GM18498 (cell line): ENCODE results near the gene SUN1.
A peak's percentile ranks its signal among the peaks of the same experiment; 100 is the strongest.
"Not testable (repeated sequence)": the region's sequence is repeated elsewhere in the genome, so short reads cannot be mapped to it uniquely, and the experiment has no call there.

Source experiments
- ATAC-seq: cut with Tn5 transposase; IDR thresholded peaks from one replicate; pipeline ENCODE4 v1.9.1; 2021; ENCODE audit warnings: mild to moderate bottlenecking, moderate library complexity; ENCODE audit not compliant: unreplicated experiment

The SUN1 gene

DNA sequence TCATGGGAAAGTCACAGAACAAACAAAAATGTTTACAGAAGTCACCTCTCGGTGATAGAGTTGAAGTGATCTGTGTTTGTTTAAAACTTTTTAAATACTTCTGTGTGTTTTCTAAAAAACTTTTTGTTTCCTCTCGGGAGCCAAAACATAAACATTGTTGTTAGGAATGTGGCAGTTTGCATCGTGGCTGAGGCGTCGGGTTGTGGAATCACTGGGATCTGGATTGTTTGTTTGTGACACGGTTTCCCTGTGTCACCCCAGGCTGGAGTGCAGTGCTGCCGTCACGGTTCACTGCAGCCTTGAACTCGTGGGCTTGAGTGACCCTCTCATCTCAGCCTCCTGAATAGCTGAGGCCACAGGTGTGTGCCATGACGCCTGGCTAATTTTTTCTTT lies 29.0 kb upstream of the SUN1 start:
- ATAC-seq, result no peak

DNA sequence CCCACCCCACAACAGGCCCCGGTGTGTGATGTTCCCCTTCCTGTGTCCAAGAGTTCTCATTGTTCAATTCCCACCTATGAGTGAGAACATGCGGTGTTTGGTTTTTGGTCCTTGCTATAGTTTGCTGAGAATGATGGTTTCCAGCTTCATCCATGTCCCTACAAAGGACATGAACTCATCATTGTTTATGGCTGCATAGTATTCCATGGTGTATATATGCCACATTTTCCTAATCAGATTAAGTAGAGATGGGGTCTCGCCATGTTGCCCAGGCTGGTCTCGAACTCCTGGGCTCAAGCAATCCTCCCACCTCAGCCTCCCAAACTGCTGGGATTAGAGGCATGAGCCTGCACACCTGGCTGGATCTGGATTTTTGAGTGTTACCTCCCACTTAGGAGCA lies 28.5 kb upstream of the SUN1 start:
- not testable (repeated sequence) for ATAC-seq

DNA sequence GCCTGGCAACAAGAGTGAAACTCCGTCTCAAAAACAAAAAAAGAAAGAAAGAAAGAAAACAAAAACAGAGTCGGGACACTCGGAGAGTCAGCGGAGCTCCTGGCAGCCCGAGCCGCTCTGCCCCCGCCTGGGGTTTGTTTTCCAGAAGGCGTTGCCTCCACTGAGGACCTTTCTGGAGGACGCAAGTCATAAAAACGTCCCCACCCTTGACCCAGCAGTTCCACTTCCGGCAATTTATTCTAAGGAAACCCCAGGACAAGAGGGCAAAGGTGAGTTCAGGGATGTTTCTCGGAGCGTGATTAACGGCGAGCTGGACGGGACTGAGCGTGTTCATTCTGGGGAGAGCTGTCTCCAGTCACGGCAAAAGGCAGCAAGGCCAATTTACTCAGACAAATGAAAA lies 27.0 kb upstream of the SUN1 start:
- no peak for ATAC-seq

DNA sequence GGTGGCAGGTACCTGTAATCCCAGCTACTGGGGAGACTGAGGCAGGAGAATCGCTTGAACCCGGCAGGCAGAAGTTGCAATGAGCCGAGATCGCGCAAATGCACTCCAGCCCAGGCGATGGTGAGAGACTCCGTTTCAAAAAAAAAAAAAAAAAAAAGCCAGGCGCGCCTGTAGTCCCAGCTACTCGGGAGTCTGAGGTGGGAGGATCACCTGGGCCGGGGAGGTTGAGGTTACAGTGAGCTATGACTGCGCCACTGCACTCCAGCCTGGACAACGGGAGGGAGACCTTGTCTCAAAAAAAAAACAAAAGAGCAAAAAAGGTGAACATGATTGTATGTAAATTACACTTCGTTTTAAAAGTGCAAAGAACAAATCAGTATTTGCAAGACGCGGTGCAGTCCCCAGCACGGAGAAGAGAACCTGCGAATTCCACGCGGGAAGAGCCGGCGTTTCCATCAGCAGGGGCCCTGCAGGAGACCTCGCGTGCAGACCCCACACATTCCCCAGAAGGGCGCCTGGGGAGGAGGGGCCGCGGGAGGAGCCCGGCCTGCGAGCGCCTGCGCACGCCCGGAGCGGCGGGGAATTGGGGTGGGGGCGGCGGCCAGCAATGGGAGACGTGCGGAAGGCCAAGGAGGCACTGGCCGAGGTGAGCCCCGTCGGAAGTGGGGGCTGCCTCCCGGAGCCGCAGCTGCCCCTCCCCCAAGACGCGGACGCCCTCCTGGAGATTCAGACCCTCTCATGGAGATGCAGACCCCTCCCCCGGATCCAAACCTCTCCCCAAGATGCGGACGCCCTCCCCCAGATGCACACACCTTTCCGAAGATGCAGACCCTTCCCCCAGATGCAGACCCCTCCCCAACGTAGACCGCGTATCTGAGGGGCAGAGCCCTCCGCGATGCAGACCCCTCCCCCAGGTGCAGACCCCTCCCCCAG lies 16.7 kb upstream of the SUN1 start:
- ATAC-seq, result no peak

DNA sequence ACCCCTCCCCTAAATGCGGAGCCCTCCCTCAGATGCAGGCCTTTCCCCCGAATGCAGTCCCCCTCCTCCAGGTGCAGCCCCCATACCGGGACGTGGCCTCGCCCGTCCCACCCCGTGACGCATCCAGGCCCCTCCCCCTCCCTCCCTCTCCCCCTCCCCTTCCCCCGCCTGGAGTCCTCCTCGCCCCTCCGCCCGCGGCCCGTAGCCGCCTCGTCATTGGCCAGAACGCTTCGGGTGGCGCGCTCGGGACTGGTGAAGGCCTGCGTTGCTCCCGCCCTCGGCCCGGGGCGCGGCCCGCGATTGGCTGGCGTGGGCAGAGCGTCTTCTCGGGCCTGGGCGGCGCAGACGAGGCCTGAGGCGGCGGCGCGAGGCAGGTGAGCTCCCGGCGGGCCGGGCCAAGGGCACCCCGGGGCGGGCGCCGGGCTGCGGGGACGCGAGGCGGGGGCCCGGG lies 16.0 kb upstream of the SUN1 start:
- ATAC-seq, result peak; percentile 93

DNA sequence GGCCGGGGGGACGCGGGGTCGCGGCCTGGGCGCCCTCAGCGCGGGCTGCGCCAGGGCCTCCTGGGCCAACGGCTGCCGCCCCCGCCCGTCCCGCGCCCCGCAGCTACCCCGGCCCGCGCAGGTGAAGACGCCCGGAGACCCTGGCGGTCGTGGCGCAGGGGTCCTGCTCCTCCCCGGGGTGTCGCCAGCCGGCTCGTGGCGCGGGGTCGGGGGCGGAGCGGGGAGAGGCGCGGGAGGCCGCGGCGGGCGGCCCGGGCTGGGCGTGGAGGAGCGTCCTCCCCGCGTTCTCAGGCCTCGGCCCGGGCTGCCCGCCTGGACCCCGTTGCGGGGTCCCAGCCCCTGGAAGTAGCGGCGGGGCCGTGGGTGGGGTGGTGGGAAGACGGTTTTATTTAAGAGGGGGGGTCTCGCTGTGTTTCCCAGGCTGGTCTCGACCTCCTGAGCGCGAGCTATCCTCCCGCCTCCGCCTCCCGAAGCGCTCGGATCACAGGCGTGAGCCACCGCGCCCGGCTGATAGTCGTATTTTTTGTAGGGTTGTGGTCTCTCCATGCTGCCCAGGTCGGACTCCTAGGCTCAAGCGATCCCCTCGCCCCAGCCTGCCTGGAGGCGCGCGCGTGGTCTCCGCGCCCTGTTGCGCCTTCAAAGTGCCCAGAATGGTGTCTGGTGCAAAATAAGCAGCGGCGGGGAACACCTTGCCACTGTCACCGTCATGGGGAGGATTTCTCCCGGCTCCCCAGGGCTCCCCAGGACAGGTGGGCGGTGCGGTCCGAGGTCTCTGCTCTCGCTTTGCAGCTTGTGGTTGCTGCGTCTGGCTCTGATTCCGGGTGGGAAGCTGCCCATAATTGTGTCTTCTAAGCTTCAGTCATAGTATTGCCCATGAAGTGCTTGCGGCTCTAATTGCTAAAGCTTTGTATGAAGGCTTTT lies 15.3 kb upstream of the SUN1 start:
- ATAC-seq, result peak; percentile 26

DNA sequence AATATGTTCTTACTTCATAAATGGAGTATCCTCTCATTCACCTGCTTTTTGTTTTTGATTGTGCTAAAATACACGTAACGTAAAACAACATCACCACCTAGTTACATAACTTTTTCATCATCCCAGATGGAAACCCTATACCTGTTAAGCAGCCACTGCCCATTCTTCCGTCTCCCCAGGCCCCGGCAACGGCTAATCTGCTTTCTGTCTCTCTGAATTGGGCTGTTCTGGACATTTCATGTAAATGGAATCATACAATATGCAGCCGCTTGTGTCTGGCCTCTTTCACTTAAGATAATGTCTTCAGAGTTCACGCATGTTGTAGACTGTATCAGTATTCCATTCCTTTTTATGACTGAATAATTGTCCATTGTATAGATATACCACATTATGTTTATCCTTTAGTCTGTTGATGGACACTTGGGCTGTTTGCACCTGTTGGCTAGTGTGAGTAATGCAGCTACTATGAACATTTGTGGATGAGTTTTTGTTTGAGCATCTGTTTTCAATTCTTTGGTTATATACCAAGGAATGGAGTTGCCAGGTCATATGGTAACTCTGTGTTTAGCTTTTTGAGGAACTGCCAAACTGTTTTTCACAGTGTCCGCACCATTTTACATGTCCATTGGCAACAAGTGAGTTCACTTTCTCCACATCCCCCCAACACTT lies 14.1 kb upstream of the SUN1 start:
- no peak for ATAC-seq

DNA sequence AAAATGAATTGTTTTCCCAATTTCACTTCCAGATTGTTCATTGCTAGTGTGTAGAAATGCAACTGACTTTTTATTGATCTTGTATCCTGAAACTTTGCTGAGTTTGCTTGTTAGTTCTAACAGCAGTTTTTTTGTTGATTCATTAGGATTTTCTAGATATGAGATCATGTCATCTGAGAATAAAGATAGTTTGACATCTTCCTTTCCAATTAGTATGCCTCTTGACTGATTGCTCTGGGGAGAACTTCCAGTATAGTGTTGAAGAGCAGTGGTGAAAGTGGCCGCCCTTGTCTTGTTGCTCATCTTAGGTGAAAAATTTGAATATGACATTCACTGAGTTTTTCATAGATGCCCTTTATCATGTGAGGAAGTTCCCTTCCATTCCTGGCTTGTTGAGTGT lies 11.9 kb upstream of the SUN1 start:
- ATAC-seq, result no peak

DNA sequence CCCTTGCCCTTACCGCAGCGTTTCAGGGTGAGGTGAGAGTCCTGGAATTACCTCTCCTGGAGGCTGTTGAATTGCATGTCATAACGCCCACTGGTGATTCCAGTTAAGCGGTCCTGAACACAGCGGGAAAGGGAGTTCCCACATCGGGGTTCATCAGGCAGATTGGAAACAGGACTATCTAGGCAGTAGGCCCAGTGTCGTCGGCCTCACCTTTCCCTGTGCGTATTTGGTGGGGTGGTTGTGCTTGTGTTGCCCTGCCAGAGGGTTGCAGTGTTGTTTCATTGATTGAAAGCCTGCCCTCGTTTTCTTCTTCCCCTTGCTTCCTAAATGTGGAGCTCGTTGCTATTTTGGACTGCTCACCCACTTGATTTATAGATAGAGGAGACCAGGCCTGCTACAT lies 10.6 kb upstream of the SUN1 start:
- ATAC-seq, result no peak

DNA sequence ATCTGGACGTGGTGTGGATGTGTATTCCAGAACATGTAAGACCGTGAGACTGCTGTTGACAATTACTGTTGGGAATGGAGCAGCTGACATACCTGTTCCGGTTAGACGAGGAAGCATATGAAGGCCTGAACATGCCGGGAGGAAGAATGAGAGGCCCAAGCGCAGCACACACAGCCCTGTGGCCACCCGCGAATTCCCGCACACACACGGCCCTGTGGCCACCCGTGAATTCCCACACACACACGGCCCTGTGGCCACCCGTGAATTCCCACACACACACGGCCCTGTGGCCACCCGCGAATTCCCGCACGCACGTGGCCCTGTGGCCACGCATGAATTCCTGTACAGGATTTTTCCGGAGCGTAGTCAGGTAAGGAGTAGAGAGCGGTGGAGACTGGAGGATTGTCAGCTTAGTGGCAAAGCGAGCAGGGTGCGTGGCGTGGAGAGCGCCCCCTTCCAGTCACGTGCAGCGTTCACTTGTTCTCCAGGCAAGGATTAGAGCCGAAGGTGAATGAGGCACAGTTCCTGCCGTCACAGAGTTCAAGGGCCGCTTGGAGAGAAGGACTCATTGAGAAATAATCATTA lies 9.5 kb upstream of the SUN1 start:
- ATAC-seq, result no peak

DNA sequence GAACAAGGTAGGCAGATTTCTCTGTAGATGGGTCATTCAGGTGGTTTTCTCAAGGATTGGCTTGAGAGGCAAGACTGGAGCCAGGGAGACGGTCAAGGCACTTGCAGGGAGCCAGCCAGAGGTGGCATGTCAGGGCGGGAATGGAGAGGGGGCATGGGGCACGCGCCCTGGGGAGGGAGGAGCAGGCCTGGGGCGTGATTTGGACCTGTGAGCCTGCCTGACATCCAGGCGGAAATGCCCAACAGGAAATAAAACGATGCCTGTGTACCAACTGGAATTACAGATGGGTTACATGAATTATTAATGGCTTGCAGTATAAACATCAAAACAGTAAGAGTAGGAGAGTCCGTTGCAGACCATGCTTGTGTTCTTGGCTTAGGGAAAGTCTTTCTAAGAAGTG lies 8.6 kb upstream of the SUN1 start:
- ATAC-seq, result no peak

DNA sequence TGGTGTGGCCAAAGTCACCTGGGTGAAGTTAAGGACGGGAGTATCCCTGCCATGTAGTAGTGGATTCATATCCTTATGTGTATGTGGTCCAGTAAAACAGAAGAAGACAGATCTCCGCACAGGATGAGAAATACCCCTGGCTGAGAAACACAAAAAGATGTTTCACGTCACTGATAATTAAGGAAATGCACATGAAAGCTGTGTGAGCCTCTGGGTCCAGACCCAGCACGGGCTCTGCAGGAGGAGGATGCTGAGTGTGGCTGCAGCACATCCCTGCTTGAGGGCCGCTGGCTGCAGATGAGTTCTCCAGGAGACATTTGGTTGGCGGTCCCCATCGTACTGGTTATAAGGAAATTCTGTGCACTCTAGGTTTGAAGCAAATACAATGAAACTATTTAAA lies 8.2 kb upstream of the SUN1 start:
- no peak for ATAC-seq

DNA sequence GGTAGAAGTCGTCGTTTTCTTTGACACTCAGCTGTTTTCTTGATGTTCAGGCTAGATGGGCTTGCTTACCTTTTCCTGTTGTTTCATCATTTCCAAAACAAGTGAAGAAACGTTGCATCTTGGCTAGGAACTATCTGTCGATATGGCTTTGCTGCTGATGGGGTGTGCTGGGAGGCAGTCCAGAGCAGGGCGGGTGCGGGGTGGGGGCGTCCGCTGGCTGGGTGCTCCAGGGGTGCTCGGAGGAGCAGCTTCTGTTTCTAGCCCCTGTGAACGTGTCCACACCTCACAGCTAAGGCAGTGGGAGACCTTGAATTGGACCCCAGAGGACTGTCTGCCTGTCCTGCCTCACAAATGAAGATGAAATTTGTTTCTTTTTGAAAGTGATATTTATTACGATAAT lies 7.6 kb upstream of the SUN1 start:
- no peak for ATAC-seq

DNA sequence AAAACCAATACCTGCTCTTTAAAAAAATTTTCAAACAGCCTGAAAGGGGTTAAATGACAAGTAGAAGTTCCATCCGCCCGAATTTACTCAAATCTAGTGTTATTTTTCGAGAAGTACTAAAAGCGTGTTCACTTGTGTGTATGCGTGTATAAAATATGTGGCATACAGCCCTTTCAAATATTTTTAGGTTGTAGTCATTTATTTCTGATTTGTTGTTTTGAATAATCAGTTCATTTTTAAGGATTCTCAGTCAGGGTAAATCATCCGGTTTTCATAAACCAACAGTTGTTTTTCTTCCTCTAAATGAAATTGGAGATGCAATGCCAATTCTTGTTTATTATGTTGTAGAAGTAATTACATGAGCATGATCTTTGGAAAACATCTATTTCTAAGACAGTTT lies 6.9 kb upstream of the SUN1 start:
- no peak for ATAC-seq

DNA sequence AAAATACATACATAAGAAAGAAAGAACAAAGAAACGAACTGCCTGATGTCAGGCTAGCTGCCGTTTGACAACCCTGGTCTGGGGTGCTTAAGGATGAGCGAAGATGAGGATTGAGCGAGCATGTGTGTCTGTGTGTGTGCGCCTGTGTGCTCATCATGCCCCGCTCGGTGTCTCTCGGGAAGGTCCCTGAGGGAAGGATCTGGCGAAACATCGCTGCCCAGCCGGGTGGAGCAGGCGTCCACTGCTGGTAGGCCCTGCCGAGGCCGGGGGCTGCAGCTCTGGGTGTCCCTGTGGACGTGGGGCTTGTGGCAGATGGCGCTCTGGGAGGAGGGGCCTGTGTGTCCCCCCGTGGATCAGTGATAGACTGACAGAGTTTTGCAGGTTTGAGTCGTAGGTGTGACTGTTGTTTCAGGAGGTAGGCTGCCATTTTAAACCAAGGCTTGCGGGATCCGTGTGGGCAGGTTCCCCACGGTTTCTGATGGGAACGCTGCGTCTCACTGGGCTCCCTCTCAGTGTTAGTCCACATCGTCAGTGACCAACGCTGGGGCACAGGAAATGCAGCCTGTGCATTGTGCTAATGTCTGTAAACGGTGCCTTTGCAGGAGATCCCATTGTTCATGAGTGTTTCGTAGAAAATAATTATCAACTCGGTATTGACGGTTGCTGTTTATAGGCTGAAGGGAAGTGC lies 5.9 kb upstream of the SUN1 start:
- no peak for ATAC-seq

DNA sequence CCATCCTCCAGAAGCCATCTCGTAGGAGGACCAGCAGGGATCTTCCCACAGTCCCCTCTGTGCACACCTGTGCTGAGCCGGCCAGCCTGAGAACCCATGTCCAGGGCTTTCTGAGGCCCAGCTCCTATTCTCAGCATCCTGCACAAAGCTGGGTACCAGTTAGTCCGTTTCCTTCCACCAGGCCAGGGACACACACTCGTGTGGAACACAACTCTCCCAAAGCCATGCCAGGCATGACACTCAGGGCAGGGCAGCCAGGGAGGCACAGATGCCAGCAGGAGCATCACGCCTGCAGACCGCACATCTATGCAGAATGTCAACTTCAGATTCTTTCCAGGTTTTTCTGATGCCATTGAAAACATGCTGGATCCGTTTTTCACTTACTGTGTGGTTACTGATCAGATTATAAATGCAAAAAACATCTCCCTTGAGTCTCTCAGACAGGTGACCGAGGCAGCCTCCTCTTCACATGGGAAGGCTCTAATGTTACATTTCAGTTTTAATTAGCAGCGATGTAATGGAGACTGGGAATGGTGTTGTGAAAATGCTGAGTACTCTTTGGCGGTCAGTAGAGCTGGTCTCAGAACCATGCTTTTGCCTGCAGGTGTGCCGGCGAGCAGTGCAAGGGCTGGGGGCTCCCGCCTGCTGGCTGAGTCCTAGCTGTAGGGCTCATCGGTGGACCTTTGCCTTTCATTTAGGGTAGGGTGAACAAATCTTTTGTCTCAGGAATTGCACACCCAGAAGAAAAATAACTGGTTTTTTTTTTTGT lies 3.3 kb upstream of the SUN1 start:
- no peak for ATAC-seq

DNA sequence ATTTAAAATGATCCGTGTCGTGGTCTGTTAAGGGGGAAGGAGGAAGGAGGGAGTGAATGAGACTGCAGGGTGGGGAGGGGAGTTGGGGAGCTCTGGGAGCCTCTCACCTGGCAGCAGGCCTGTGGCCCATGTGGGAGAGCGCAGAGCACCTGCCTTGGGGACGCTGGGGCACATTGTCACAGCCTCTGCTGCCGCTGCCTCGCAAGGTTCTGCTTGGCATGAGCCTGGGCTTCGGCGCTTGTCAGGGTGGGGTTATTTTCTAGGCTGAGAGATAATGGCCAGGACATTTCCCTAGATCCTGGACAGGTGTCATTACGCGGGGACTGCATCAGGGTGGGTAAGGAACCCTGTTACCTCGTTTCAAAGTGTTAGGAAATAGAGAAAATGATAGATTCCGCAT lies 2.2 kb upstream of the SUN1 start:
- ATAC-seq, result no peak

DNA sequence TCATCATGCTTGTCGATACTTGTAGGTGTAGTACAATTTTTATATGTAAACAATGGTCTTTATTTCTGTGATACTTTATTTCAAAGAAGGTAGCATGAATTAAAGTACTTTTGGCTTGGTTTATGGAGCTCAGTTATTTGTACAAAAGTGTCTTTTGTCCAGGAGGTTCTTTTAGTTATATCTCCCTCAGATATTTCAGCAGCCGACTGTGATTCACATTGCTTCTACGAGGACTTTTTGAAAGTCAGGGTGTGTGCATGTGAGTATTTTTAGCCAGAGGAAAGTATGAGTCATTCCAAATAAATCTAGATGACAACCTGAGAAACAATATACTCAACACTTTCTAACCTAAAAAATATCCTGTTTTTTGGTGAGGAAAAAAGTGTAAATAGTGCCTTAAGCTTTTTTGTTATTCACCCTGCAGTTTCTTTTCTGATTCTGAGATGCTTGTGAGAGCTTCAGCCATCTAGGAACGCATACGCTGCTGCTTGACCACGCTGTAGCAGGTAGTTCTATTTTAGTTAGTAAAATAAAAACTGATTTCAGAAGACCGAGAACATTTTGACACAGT lies 595 bp upstream of the SUN1 start:
- peak; percentile 52 for ATAC-seq

DNA sequence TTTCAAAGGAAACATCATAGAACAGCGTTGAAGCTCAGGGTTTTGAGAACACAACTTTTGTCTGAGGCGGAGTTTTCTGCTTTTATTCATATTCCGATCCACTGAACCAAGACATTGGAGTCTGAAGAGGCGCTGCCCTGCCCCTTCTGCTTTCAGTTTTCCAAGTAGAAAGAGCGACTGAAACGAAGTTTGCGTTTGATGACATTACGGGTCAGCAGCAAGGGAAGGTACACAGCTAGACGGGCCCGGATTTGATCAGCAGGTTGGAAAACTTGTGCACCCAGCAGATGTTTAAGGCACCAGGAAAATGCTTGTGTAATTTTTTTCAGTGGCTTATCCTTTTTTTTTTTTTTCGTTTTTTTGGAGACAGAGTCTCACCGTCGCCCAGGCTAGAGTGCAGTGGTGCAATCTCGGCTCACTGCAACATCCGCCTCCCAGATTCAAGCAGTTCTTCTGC lies 720 bp downstream of the SUN1 start:
- no peak for ATAC-seq
